HL-60 (cell line): ENCODE data around the gene DOCK9.

Source experiments
- CTCF ChIP-seq: IDR thresholded peaks from one replicate; pipeline ENCODE4 v1.5.1; 2011; ENCODE audit warnings: low read length, control low read depth, inconsistent platforms; ENCODE audit not compliant: insufficient read depth
- GABPA ChIP-seq: IDR thresholded peaks from 2 replicates; pipeline ENCODE4 v1.6.1; 2012; ENCODE audit warnings: low read depth
- REST ChIP-seq: IDR thresholded peaks from 2 replicates; pipeline ENCODE4 v1.6.1; 2012; ENCODE audit warnings: low read depth; ENCODE audit not compliant: insufficient replicate concordance
- SPI1 ChIP-seq: IDR thresholded peaks from 2 replicates; pipeline ENCODE4 v1.6.1; 2012; ENCODE audit warnings: low read depth, mild to moderate bottlenecking, borderline replicate concordance

- TF ChIP-seq GABPA = no peak
- no peak for TF ChIP-seq CTCF
- TF ChIP-seq SPI1 = no peak
- no peak for TF ChIP-seq REST
Measured at GRCh38 chr13:98879957-98880356, 97.9 kb downstream of the DOCK9 start.
